NCI-H2227 treated with DMSO at 0.1 percent for 48 hours (cell line): Measurements from ENCODE around the gene CISD2.
"Not testable (repeated sequence)": the region's sequence is repeated elsewhere in the genome, so short reads cannot be mapped to it uniquely, and the experiment has no call there.

Experiments used
- DNase-seq: peaks from one replicate; lab custom pipeline; 2025; lab: John Stamatoyannopoulos, UW

The CISD2 gene, protein sequence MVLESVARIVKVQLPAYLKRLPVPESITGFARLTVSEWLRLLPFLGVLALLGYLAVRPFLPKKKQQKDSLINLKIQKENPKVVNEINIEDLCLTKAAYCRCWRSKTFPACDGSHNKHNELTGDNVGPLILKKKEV

DNA sequence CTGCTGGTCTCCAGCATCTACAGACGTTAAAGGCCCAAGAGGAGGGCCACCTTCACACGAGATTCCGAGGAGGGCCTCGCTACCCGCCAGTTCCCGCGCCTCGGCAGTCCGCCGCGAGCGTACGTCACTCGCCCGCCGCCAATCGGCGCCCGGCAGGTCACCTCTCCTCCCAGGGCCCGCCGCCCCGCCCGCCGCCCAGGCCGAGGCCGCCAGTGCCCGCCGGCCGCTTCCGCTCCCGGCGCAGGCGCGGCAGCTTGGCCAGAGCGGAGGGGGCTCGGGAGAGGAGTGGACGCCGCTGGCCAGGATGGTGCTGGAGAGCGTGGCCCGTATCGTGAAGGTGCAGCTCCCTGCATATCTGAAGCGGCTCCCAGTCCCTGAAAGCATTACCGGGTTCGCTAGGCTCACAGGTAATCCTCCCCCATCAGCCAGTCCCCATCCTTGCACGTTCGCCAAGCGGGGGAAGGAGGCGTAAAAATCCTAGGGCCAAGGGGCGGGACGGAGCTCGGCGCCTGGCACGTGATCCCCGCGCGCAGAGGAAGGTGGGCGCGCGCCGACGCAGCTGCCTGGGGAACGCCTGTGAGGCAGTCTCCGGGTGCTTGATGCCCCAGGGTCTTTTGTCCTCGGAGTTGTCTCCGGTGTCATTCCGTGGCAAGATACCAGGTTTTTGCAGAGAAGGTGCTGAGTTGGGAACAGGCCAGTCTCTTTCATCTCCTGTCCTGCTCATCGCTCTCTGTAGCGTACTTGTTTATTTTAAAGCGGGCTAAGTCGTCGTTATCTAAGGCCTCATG is at the start of gene CISD2:
CISD2 (plus strand) TSS at position 212 of the 788 bp plus-strand sequence; CDS start at position 305, 93 bp downstream.
- DNase-seq, result peak; percentile 85

DNA sequence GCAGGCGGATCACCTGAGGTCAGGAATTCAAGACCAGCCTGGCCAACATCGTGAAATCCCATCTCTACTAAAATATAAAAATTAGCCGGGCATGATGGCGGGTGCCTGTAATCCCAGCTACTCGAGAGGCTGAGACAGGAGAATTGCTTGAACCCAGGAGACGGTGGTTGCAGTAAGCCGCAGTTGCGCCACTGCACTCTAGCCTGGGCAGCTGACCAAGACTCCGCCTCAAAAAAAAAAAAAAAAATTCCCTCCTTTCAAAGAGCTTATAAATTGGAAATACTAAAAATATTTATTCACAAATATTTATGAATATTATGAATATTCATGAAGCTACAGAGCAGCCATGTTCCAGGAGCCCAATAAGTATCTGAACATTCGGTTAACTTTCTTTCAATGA is 49.7 kb upstream of the CISD2 start:
- DNase-seq, result not testable (repeated sequence)

DNA sequence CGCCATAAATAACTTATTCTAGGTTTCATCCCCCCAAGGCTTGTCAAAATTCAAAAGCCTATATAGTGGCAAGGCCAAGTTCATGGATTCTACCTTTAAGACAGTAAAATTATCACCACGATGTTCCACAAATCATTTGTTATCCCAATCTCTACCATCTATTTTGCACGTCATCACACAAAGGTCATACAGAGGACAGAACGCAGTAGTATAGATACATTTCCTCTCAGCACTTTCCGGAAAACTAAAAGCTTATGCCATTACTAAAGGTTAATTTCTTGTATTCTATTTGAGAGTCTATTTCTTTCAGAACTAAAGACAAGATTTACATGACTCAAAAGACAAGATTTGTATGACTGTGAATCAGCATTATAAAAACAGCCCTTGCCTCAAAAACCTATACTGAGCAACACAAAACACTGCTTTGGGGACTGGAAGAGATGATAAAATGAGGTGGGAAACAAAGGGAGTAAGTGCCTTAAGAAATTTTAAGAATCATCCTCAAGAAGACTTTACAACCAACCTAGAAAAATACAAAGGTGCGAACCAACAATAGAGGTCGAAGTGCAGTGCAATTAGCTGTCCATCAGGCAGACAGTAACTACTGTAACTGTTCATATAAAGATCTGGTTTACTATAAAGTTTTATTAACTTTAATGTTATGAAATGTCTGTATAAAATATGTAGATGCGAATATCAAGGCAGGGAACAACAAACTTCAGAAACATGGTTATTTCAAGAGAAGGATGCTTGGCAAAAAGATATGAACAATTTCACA is 49.0 kb upstream of the CISD2 start:
- no peak for DNase-seq

DNA sequence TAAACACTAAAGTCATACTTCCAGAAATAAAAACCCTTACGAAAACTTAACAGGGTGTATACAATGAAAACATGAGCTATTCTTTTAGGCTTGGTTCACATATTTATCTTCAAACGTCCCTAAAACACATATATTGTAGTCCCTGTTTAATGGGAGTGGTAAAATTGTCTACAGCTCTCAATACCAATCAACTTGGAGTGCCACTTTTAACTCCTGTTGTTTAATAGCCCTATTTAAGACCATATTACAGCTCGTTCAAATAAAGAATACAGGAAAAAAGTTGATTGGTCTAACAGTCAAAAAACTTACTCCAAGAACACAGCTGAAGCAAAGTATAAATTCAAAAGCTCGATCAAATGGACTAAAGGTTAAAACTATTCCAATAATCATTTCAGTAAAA is 45.3 kb upstream of the CISD2 start:
- no peak for DNase-seq

DNA sequence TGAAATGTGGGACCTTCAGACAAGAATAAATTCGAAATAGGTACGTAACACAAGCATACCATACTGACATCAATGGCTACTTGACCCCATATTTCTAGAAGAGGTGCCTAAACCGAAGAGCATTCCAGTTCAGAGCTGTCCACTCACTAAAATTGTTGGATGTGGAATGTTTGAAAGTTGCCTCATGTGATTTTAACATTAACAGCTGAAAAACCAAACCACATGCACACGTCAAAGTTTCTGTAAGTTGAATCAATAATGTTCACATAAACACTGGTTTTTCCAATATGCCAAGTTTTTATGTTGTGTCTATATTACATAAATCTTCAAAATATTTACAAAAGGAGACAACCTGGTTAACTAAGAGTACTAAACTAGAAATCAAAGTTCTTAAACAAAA is 44.9 kb upstream of the CISD2 start:
- no peak for DNase-seq

DNA sequence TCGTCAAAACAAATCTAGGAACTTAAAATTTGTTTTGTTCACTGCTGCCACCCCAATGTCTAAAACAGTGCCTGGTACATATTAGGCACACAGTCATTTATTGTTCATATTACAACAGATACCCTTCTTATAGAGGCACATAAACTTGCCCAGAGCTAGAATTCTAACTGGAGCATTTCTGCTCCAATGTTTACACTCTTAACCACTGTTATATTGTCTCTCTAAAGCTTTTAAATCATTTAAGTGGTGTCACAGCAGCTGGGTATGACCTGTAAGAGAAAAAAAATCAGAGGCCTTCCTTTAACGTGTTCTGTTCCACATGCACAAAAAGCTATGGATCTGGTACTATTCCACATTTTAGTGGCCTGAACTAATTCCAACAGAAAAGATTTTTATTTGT is 44.4 kb upstream of the CISD2 start:
- no peak for DNase-seq

DNA sequence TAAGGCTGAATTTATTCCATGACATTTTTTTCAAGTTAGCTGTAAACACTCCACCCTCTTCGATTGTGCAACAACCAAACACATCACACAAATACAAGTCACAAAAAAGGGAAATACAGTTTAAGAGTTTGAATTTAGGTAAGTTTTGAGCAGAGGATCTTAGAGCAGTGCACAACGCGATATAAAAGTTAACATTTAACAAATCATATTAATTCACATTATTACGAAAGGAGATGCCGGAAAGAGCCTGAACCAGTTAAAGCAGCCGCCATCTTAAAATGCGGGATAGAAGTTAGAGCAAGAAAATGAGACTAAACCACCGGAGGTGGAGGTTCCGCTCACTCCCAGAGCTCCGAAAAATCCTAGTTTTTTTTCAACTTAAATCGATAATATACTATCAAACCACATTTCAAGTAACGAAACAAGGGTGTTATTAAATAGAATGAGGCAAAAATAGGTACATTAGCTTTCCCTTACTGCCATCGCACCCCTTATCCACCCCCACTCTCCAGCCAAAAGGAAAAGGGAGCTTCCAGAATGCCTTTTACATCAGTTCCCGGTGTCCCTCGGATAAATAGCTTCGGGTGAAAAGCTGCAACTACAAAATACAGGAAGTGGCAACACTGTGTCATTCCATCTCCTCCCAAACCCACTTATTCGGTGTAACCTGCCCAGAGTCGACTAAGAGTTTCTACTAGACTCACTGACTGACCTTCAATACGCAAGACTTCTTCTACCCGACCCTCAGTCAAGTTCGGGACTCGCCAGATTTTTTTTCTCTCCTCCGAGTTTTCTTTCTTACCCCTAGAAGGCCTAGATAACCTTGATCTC is 43.3 kb upstream of the CISD2 start:
- peak; percentile 37 for DNase-seq

DNA sequence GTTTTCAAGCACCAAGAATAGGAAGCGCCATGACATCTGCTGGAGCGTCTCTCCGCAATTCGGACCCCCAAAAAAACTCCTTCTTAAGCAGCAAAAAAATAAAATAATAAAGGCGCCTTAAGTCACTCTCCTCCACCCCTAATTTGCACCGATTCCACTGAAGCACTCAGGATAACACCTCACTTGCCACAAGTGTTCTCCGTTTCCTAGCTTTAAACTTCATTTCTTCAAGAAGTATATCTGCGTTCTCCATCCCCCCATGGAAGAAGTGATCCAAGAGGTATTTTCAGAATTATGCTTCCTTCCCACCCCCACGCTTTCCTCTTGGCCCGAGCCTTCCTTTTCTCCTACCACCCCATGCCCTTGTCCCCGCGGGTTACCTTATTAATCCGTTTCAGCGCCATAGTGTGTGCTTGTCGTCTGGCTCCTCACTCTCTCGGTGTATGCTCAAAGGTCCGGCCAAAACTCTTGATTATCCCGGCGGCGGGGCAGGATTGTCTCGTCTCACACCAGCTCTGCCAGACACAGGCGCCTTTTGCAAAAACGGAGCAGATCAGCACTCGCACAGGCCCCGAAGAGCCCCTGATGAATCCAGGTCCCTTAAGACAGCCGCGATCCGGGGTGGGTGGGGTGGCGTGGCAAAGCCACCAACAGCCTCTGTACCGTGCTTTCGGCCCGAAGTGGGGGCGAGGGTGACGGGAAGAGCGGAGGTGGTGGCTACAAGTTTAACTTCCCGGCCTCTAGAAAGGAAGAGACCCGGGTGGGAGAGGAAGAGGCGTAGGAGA is 42.5 kb upstream of the CISD2 start:
- DNase-seq, result no peak

DNA sequence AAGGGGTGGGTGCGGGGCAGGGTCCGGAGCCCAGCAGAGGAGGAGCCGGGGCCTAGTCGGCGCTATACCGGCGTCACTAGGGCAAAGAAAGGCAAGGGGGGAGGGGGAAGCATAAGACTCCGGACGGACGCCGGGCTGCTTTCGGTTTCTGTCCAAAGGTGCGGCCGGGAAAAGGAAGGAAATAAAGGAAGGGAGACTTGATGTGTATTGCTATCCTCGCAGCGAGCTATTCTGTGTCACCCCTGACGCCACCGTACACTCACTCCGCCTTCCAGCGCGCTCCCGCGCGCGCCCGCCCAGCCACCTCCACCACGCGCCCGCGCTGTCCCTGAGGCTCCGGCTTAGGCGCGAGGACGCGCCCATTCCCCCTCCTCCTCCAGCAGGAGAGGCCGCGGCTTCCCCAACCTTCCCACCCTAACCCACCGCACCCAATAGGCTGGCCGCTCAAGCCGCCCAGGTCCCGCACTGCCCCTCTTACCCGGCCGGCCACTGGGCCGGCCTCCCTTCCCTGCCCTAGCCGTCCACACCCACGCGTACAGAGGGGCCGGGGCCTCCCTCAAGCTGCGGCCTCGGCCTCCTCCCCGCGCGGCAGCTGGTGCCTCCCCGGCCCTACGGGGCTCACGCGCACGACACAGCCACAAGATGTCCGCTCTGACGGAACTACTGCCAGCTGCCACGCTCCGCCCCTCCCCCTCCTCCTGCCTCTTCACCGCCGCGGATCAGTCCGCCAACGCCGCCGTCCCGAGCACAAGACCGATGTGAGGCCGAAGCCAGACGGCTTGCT is 41.7 kb upstream of the CISD2 start, which contains the start of gene UBE2D3:
UBE2D3 (minus strand) TSS at position 662 of the 784 bp plus-strand sequence. CDS start 1,043 bp downstream, outside the sequence.
- peak; percentile 97 for DNase-seq

DNA sequence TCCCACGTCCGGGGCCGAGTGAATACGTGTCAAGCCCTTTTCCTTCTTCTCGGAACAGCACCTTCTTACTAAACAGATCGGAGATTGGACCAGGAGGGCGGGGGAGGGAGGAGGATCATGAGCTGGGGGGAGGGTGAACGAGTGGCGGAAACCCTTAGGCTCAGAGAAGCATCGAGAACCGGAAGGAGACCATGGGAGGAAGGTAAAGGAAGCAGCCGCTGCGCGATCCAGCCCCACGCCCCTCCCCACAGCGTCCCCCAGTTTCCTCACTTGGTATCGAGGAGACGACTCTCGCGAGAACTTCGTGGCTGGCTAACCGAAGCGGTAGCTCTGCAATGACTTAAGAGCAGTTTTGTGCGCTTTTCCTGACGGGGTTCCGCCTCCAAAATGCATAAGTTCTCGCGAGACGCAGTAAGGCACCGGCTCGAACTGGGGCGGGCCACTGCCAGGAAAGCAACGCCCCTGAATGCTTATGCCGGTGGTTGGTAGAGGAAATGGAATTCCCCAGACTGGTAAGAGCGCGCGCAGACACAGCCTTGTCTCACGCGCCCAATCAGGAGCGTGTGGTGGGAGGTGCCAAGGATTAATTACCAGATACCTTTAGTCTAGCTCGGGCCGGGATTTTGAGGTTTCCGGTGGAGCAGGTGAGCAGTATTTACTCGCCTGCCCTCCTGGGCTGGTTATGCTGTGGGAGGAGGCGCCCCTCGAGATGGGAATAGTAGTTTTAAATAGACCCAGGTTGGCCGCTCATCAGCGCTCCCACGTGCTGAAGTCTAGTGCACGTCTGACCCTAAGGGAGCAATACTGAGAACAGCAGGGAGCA is 40.9 kb upstream of the CISD2 start:
- DNase-seq, result peak; percentile 99

DNA sequence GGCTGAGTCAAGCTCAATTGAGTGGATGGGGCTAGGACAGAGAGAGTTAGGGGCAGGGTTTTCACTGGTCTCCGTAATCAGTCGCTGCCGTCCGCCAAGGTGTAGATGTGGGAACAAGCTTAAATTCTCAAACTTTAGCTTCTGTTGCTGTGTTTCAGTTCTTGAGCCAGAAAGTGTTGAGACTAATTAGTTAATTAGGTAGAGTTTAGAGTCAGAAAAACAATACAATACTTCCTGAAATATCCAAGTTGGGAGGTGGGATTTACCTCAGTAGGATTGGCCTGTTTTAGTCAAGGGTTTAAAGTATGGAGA is 40.3 kb upstream of the CISD2 start:
- DNase-seq, result peak; percentile 55

DNA sequence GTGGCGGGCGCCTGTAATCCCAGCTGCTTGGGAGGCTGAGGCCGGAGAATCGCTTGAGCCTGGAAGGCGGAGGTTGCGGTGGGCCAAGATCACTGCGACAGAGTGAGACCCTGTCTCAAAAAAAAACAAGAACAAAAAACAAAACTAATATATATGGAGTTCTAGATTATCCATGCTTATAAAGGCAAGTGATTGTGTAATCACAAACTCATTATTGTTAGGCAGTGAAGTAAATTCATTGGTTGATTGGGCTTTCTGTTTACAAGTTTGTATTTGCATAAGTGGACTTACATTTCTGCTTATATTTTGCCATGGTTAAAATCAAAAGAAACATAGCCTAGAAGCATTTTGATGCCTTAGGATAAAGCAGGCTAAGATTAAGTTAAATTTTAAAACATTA is 39.0 kb upstream of the CISD2 start:
- no peak for DNase-seq

DNA sequence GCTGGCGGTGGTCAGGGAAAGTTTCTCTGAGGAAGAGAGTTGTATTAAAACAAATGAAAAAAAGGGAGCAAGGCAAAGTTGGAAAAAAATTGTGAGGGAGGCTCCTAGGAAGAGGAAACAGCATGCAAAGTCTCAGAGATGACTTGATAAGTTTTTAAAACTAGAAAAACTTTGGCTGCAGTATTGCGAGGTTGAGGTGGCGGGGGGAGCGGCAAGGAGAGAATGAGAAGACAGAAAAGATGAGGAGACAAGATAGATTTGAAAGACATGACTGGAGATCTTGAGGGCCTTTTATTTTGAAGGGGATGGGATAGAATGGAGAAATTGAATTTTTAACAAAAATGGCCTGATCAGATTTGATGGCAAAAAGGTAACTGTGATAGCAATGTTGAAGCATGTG is 36.7 kb upstream of the CISD2 start:
- no peak for DNase-seq

DNA sequence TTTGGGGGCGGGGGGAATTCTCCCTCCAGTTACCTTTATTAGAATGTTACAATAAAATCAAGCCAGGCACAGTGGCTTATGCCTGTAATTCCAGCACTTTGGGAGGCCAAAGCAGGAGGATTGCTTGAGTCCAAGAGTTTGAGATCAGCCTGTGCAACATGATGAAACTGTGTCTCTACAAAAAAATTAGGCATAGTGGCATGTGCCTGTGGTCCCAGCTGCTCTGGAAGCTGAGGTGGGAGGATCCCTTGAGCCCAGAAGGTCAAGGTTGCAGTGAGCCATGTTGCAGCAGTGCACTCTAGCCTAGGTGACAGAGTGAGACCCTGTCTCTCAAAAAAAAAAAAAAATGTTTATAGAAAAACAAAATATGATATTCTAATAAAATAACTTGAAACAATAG is 36.1 kb upstream of the CISD2 start:
- DNase-seq, result no peak

DNA sequence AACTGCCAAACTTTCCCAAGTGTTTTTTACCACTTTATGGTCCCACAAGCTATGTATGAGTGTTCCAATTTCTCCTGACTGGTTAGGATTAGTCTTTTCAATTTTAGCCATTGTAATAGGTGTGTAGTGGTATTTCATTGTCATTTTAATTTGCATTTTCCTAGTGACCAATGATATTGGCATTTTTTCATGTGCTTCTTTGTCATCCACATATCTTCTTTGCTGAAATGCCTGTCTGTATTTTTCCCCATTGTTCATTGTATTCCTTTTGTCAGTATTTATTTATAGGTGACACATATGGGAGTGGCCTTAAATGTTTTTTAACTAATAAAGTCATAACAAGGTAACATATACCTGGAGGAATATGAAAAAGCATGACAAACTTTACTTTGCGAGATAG is 32.2 kb upstream of the CISD2 start:
- DNase-seq, result no peak

DNA sequence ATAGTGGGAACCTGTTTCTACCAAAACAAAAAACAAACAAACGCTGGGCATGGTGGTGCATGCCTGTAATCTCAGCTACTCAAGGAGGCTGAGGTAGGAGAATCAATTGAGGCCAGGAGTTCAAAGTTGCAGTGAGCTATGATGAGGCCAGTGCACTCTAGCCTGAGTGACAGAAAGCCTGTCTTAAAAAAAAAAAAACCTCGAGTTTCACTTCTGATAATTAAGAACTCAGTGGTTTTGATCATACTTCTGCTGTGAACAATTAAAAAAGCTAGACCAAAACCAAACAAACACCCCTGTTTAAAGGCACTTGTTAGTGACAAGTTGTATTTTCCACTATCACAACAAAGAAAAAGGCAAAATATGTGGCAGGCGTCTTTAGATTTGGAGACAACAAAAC is 26.4 kb upstream of the CISD2 start:
- DNase-seq, result no peak

DNA sequence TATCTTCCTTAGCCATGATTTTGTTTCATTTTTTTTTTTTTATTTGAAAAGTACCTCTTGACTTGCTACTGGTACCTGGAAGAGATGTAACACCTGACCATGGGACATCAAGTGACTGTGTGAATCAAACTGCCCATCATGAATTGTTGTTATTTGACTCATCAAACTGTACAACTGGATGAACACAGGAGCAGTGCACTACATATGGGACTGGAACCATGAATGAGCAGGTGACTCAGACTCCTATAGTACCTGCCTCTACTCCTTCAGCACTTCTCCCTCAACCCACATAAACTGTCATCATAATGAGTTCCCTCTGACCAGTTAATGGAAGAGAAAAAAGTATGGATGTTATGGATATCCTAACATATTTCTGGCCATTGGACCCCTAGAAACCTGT is 25.5 kb upstream of the CISD2 start:
- DNase-seq, result no peak

DNA sequence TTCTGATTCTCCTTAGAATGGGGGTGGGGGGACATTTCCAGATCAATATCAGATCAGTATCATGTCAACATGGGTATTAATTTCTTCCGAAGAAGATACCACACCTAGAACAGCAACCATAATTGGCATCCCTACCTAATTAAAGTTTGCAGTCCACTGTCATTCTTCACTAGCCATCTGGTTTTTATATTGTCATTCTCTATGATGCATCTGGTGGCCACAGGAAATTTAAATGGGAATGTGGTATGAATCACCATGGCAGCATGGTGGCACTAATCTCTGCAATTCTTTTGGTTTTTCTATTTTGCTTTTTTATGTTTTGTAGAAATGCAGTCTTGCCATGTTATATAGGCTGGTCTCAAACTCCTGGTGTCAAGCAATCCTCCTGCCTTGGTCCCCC is 24.9 kb upstream of the CISD2 start:
- no peak for DNase-seq

DNA sequence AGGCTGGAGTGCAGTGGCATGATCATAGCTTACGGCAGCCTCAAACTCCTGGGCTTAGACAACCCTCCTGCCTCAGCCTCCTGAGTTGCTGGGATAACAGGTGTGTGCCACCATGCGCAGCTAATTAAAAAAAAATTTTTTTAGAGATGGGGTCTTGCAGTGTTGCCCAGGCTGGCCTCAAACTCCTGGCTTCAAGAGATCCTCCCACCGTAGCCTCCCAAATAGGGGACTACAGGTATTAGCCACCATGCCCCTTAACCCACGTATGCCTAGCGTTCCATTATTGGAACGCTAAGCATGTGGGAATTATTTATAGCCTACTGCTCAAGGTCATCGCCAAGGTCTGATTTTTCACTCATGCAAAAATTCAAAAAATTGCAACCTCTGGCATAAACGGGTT is 21.1 kb upstream of the CISD2 start:
- no peak for DNase-seq

DNA sequence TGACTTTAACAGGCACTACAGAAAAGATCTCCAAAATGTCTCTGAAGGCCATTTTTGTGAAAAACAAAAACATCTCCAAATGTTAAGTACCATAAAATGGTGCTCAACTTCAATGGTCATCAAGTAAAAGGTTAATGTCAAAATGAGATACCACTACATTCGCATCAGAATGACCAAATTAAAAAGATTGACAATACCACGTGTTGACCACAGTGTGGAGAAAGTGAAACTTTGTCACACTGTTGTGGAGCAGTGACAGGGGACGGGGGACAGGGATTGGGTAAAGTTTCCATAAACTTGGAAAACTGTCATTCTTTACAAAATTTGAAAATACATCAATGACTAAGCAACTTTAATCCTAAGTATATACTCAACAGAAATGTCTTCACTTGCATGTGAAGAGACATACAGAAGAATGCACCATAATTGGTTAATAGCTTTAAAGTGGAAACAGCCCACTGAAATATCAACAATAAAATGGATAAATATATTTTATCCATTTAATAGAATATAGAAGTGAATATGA is 19.1 kb upstream of the CISD2 start:
- DNase-seq, result no peak
